Tibial nerve (tissue), 4 donors: ENCODE measurements around the gene ANKRD9. TPM values are rescaled to one million over a fixed set of nuclear protein-coding genes. Genes with fewer than 3 reads are reported as not detected.
A peak's percentile ranks its signal among the peaks of the same experiment; 100 is the strongest.

ENCODE experiments used
- DNase-seq, 2 donors: peaks; one replicate each; pipeline ENCODE4 v3.0.0-alpha.2; 2019; ENCODE audit warnings: low spot score in 2 of 2
- H3K27ac ChIP-seq, 4 donors: fragments of 200-600 bp; sonication (generic) in 3 of 4; one replicate each; pipeline ENCODE4 v1.5.1; 2017 to 2019; ENCODE audit warnings: mild to moderate bottlenecking in 1 of 4
- H3K27me3 ChIP-seq, 2 donors: fragments of 200-600 bp; sonication (generic) in 1 of 2; one replicate each; pipeline versions ENCODE4 v1.5.1 to v1.6.0; 2017 to 2019
- H3K36me3 ChIP-seq, 3 donors: fragments of 200-600 bp; sonication (generic); one replicate each; pipeline ENCODE4 v1.5.1; 2018 to 2019
- H3K4me1 ChIP-seq, 4 donors: fragments of 200-600 bp; sonication (generic) in 3 of 4; one replicate each; pipeline ENCODE4 v1.5.1; 2017 to 2019
- H3K4me3 ChIP-seq, 4 donors: fragments of 200-600 bp; sonication (generic) in 3 of 4; one replicate each; pipeline ENCODE4 v1.5.1; 2017 to 2019; ENCODE audit warnings: mild to moderate bottlenecking in 1 of 4, moderate library complexity in 1 of 4
- H3K9me3 ChIP-seq, 4 donors: fragments of 200-600 bp; sonication (generic) in 3 of 4; one replicate each; pipeline ENCODE4 v1.5.1; 2017 to 2019
- EP300 ChIP-seq, 2 donors: sonication (generic); formaldehyde crosslinking; IDR thresholded peaks; one replicate each; pipeline ENCODE4 v1.6.1; 2017; ENCODE audit warnings: antibody characterized with exemption in 2 of 2, mild to moderate bottlenecking in 1 of 2
- POLR2A ChIP-seq, 2 donors: fragments of 450-650 bp; IDR thresholded peaks; one replicate each; pipeline ENCODE4 v1.6.1; 2017; ENCODE audit warnings: antibody characterized with exemption in 2 of 2, mild to moderate bottlenecking in 2 of 2, moderate library complexity in 2 of 2
- WGBS, 2 donors: methylation state at CpG; one replicate each; pipeline ENCODE4 v1.1.5; 2018; 5-methylcytosine and 5-hydroxymethylcytosine counted together
- total RNA-seq, 4 donors: library from RNA; depleted of rRNA; stranded (reverse); fragments of >200 nt; gene quantifications; one replicate each; pipeline ENCODE4 v1.1.0, GENCODE V29; 2016
- TF ChIP-seq, protein P1 (sequence below), 5 experiments: fragments of 200-600 bp in 3 of 5; fragments of 450-650 bp in 2 of 5; sonication (generic) in 3 of 5; IDR thresholded peaks; one replicate each; pipeline ENCODE4 v1.5.1; 2016 to 2019; ENCODE audit warnings: antibody characterized with exemption in 5 of 5, mild to moderate bottlenecking in 3 of 5, moderate library complexity in 2 of 5

ANKRD9 gene
- total RNA-seq, 4 donors from 2014 or later = 11.4 to 39.3 (median 26.2) TPM

DNA sequence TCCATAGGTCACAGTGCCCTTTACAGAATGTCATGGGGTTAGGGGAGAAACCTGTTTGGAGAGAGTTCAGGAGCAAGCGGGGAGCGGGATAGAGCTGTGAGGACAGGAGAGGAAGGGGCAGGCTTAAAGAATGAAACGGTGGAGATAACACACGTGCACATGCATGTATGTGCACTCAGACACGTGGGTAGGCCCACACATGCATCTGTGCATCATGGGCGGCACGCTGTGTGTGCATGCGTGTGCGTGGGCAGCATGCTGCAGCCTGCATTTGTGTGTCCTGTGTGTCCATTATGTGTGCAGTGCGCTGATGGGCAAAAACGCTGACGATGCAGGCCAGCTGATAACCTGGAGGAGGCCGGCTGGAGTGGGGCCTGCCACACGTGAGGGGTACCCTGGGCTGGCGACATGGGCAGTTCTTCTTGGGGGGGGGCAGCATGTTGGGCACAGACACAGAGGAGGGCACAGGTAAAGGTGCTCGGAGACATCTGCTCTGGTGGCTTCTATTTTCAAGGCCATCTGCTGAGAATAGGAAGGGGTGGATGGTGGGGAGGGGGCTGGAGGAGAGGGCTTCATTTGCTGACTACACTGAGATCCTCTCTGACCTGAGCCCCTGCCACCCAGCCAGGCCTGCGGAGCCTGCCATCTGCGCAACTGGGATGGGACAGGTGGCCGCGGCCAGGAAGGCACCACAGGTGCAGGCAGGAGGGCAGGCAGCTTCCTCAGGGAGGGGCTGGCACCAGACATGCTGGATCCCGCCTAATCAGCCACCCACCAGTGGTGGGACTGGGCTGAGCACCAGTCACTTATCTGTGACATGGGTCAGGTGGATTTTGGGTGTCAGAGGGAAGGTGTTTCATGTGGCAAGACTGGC, 4.6 kb upstream of the ANKRD9 start:
- Histone ChIP-seq H3K27ac (no peak overlapping the region), H3K36me3 (no peaks in the 10 kb centered on the region), H3K27me3 (no peaks in the 10 kb centered on the region), H3K9me3 (no peaks in the 10 kb centered on the region), H3K4me3 (no peak overlapping the region), H3K4me1 (peaks cover 3 to 25% (median 11%) of the 10 kb centered on the region in 4 donors)
- 91 to 92% methylated on average over 20 to 21 of the region's 21 CpGs for WGBS, 2 donors
- DNase-seq = no peak
- no peak for TF ChIP-seq POLR2A (IDR thresholded peaks at IDR 0.05)
- TF ChIP-seq EP300 (IDR thresholded peaks at IDR 0.05) = no peak
- TF ChIP-seq, protein P1, sequence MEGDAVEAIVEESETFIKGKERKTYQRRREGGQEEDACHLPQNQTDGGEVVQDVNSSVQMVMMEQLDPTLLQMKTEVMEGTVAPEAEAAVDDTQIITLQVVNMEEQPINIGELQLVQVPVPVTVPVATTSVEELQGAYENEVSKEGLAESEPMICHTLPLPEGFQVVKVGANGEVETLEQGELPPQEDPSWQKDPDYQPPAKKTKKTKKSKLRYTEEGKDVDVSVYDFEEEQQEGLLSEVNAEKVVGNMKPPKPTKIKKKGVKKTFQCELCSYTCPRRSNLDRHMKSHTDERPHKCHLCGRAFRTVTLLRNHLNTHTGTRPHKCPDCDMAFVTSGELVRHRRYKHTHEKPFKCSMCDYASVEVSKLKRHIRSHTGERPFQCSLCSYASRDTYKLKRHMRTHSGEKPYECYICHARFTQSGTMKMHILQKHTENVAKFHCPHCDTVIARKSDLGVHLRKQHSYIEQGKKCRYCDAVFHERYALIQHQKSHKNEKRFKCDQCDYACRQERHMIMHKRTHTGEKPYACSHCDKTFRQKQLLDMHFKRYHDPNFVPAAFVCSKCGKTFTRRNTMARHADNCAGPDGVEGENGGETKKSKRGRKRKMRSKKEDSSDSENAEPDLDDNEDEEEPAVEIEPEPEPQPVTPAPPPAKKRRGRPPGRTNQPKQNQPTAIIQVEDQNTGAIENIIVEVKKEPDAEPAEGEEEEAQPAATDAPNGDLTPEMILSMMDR (IDR thresholded peaks at IDR 0.05) = no peak

DNA sequence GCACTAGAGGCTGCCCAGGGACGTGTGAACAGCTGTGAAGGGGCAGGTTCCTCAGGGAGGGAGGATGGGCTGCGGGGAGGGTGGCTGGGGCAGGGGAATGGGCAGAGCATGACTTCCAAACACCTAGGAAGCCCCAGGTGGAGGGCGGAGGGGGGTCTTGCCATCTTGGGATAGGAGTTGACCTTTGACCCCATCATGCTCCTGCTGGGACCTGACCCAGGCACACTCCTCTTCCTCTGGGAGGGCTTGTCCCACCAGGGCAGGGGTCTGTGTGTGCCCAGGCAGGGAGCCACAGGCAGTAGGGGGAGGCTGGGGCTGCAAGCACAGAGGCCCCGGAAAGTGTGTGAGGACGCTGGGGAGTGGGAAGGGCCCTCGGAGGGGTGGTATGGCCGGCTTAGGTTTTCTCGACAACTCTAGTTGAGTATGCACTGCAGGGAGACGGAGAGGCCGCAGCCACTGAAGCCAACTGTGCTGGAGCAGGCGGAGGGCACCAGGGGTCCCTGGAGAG, 3.3 kb upstream of the ANKRD9 start:
- DNase-seq = no peak
- 88 to 89% methylated on average over 11 of the region's 11 CpGs for WGBS, 2 donors
- H3K36me3 ChIP-seq = peaks cover 0 to 2% (median 0%) of the 10 kb centered on the region in 3 donors
- no peak for TF ChIP-seq EP300 (IDR thresholded peaks at IDR 0.05)
- TF ChIP-seq, protein P1 (IDR thresholded peaks at IDR 0.05) = no peak
- no peak for TF ChIP-seq POLR2A (IDR thresholded peaks at IDR 0.05)
- H3K9me3 ChIP-seq = no peaks in the 10 kb centered on the region
- H3K27ac ChIP-seq = no peak overlapping the region
- peaks cover 3 to 35% (median 11%) of the 10 kb centered on the region in 4 donors for H3K4me1 ChIP-seq
- H3K27me3 ChIP-seq = no peaks in the 10 kb centered on the region
- no peak overlapping the region for H3K4me3 ChIP-seq

DNA sequence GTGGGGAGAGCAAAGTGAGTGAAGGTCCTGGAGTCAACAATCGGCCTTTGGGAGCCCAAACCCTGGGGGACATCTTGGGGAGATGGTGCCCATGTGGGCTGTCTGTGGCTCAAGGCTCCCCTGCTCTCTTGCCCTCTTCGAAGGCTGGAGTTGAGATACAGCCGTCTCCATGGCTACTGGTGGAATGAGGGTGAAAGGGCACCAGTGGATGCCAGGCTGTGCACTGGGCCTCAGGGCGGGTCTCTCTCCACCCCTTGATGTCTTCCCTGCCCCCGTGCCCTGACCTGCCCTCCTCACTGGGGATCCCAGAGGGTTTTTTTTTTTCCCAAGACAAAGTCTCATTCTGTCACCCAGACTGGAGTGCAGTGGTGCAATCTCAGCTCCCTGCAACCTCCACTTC, 2.0 kb upstream of the ANKRD9 start:
- 74 to 75% methylated on average over 5 of the region's 5 CpGs for WGBS, 2 donors
- no peak for DNase-seq
- Histone ChIP-seq H3K4me1 (peaks cover 2 to 34% (median 8%) of the 10 kb centered on the region in 4 donors), H3K27me3 (no peaks in the 10 kb centered on the region), H3K27ac (peak overlapping the region in 1 of 4 donors; percentile 79), H3K4me3 (no peak overlapping the region), H3K9me3 (no peaks in the 10 kb centered on the region), H3K36me3 (peaks cover 0 to 15% (median 0%) of the 10 kb centered on the region in 3 donors)
- TF ChIP-seq EP300 (IDR thresholded peaks at IDR 0.05) (no peak), POLR2A (IDR thresholded peaks at IDR 0.05) (no peak)
- TF ChIP-seq, protein P1 (IDR thresholded peaks at IDR 0.05) = no peak

DNA sequence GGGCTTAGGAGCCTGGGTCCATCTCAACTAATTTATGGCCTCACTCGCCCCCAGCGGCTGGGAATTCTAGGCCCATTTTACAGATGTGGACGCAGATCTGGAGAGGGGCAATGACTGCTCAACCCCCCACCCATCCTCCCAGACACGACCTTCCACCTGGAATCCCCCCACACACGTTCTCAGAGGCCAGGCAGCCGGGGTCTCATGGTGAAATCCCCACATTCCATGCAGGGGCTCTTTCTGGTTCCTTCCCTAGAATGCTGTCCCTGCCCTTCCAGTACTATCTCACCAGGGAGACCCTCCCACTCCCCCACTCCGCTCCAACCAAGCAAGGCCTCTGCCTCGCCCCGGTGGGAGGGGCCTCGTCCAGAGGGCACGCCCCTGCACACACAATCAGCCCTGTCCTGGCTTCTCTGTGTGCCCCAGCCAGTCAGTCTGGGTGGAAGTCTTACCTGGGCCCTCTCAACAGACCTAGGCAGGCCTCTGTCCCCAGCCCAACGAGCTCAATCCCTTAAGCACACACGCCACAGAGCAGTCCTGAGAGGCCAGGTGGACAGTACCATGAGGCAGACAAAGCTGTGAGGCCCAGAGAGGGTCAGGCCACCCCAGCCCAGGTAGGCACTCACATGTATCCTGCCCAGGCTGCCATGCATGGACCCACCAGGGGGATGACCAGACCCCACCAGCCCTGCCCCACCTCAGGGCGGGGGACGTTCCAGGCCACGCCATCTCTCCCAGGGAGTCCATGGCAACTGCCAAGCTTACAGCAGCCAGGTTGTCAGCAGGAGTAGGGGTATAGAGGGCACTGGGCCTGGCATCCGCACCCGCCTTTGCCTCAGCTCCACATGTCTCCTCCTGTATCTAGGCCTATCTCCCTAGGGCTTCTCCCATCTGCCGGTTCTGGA, 1.3 kb upstream of the ANKRD9 start:
- Histone ChIP-seq H3K9me3 (no peaks in the 10 kb centered on the region), H3K27me3 (no peaks in the 10 kb centered on the region), H3K4me3 (peak overlapping the region in 3 of 4 donors; percentile 68 to 79 (median 76)), H3K4me1 (peaks cover 0 to 29% (median 8%) of the 10 kb centered on the region in 4 donors), H3K36me3 (peaks cover 0 to 18% (median 0%) of the 10 kb centered on the region in 3 donors), H3K27ac (peak overlapping the region in 3 of 4 donors; percentile 79 to 89 (median 81))
- DNase-seq = no peak
- WGBS, 2 donors = 53 to 61% methylated on average over 11 to 19 of the region's 19 CpGs
- TF ChIP-seq, protein P1 (IDR thresholded peaks at IDR 0.05) = no peak
- TF ChIP-seq POLR2A (IDR thresholded peaks at IDR 0.05) (no peak), EP300 (IDR thresholded peaks at IDR 0.05) (no peak)
